NAMALWA (cell line): ENCODE data around the gene GAS7.
"Not testable (repeated sequence)": the region's sequence is repeated elsewhere in the genome, so short reads cannot be mapped to it uniquely, and the experiment has no call there.

Experiments used
- DNase-seq: peaks from one replicate; pipeline ENCODE4 v3.0.0-alpha.2; 2015; ENCODE audit warnings: low spot score

The GAS7 gene

GRCh38 chr17:10072556-10073425 lies 125.6 kb downstream of the GAS7 start:
- no peak for DNase-seq

- no peak for DNase-seq
Observed at GRCh38 chr17:10072086-10072485, 126.3 kb downstream of the GAS7 start.

DNA sequence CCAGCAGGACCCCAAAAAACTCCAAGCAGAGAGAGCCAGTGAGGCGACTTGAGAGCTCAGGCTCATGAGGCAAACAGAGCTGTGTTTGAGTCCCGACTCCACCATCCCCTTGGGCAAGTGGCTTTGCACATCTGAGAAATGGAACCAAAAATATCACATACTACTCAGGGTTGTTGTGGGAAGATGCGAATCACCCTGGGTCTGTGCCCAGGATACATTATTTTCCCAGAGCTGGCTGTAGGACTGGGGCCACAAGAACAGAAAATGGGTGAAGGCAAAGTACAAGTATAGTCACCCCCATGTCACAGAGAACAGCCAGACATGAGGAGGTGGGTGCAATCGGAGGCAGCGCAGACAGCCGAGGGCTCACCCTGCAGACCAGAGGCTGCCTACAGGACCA lies 127.3 kb downstream of the GAS7 start:
- no peak for DNase-seq

GRCh38 chr17:10070690-10071089 lies 127.7 kb downstream of the GAS7 start:
- DNase-seq, result no peak

DNA sequence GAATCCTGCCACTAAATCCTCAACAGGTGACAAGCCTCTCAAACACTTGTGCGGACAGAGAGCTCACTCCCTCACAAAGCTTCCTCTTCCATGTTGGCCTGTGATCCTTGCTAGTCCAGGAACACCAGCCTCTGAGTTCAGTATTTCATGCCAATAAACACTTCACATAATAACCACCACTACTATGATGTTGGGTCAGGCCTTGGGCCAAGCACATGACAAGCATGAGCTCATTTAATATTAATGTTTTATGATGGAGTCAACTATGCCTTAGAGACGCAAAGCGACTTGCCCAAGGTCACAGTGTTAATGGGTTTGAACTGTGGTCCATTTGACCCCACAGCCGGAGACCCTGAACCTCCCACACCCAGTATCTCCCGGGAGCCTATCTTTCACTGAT lies 129.1 kb downstream of the GAS7 start:
- DNase-seq, result no peak

DNA sequence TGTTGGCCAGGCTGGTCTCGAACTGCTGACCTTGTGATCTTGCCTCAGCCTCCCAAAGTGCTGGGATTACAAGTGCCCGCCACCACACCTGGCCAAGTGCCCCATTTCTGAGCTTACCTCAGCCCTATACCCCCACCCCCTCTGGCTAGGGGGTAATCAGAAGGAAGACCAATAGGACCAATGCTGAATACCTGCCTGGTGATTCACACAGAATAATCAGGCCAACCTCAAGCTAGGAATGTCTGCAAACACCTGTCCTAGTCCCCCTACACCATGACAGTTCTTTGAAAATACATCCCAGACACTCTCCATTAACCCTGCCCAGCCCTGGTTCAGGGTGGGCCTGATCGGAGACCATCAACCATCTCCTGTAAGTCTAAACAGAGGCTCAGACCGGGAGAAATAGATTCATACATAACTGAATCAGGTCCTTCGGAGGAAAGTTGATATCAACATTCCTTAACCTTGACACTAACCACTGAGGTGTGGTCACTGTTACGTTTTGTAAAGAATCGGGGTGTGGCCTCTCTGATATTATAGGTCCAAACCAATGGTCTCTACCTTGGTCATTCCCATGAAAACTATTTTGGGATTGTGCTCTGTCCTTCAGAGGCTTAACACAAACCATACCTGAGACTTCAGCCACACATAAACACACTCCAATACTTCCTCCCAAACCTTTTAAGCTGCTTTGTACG lies 130.8 kb downstream of the GAS7 start:
- DNase-seq, result no peak

DNA sequence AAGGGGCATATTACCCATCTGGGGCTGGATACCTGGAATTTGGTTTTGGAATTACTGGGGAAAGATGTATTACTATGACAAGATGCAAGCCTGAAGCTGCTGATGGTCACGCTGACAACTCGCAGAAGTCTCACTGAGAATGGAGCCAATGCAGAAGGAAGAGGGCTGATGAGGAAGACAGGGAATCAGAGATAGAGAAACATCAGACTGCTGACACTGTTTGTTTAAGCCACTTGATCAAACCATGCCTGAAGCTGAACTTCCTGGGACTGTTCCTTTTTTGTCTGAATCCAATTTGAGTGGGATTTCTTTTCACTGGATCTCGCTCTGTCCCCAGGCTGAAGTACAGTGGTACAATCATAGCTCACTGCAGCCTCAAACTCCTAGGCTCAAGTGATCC lies 133.9 kb downstream of the GAS7 start:
- DNase-seq, result no peak

- DNase-seq, result no peak
Observed at GRCh38 chr17:10063730-10064241, 134.6 kb downstream of the GAS7 start.

GRCh38 chr17:10062691-10063385 lies 135.6 kb downstream of the GAS7 start:
- no peak for DNase-seq

- DNase-seq, result no peak
Observed at GRCh38 chr17:10061111-10061845, 137.1 kb downstream of the GAS7 start.

GRCh38 chr17:10060526-10060925 lies 137.9 kb downstream of the GAS7 start:
- DNase-seq, result no peak

DNA sequence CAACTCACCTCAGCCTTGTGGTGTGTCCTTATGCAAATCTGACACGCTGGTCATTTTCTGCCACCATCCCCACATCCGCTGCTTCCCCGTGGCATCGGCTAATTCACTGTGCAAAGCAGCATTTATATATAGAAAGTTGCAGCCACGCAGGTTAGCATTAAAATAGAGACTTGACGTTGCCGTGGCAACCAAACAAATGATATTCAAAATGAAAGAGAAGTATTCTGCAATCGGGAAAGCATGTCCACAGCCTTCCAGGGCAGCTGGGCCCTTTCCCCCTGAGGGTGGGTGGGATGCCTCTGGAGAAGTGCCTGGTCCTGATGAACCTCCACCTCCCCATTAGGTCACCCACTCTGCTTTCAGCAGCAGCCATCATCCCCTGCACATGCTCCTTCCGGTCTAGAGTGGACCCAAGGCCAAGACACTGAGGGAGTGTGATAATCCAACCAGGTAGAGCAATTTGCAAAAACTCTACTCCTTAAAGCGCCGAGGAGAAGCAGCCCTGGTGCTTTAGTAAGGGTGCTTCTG lies 138.7 kb downstream of the GAS7 start:
- peak; percentile 67 for DNase-seq

GRCh38 chr17:10058921-10059683 lies 139.3 kb downstream of the GAS7 start:
- no peak for DNase-seq

DNA sequence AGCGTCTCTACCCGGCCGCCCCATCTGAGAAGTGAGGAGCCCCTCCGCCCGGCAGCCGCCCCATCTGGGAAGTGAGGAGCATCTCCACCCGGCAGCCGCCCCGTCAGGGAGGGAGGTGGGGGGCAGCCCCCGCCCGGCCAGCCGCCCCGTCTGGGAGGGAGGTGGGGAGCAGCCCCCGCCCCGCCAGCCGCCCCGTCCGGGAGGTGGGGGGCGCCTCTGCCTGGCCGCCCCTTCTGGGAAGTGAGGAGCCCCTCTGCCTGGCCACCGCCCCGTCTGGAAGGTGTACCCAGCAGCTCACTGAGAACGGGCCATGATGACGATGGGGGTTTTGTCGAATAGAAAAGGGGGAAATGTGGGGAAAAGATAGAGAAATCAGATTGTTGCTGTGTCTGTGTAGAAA lies 140.9 kb downstream of the GAS7 start:
- DNase-seq, result not testable (repeated sequence)

DNA sequence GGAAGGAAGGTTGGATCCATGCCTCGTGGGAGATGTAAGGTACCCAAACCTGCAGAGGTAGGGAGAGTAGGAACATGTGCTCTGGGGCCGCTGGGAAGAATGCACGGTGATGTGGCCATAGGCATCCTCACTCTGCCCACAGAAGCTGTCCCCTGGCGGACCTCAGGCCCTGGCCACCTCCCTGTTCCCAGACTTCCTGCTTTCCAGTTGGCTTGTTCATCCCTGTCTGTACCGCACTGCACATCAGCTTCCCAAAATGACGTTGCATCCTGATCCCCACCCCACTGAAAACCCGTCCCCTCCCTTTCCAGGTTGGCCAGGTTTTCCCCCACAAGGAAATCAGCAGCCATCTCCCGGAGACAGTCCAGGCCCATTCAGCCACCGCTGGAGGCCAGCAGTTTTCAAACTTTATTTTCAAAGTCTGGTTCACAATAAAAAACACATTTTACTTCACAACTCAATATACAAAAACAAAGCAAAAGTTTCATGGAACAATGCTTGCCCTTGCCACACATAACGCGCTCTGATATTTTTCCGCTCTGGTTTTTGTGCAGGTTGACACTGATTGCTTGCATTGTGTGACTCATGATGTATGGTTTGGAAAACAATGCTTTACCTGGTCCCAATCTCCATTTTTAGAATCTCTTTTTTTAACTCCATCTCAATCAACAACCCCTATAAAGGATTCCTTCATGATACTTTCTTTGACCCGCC lies 143.0 kb downstream of the GAS7 start:
- no peak for DNase-seq

DNA sequence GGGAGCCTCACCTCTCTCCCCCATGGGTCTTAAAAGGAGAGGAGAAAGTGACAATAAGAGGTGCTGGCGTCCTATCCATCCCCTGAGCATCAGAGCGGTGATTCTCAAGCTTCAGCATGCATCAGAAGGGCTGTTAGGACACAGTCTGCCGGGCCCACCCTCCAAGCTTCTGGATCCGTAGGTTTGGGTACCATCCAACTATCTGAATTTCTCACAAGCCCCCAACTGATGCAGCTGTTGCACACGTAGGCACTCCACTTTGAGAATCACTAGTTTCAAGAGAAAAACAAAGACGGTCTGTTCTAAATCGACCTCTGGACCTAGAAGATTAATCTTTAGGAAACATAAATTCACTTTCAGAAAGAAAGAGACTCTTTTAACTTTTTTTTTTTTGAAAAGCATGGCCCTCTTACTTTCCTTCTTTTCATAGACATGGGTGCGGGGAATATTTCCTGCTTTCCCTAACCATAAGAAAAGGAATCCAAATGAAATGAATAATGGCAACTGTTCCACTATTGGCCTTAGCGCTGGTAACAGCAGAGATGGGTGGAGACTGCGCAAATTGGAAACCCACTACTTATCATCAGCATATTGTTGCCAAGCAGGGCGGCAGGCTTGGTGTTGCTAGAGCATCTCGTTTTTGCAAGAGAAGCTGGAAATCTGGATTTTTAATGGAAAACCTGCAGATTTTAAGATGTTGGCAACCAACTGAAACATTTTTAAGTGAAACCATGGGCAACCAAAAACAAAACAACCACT lies 144.4 kb downstream of the GAS7 start:
- no peak for DNase-seq

DNA sequence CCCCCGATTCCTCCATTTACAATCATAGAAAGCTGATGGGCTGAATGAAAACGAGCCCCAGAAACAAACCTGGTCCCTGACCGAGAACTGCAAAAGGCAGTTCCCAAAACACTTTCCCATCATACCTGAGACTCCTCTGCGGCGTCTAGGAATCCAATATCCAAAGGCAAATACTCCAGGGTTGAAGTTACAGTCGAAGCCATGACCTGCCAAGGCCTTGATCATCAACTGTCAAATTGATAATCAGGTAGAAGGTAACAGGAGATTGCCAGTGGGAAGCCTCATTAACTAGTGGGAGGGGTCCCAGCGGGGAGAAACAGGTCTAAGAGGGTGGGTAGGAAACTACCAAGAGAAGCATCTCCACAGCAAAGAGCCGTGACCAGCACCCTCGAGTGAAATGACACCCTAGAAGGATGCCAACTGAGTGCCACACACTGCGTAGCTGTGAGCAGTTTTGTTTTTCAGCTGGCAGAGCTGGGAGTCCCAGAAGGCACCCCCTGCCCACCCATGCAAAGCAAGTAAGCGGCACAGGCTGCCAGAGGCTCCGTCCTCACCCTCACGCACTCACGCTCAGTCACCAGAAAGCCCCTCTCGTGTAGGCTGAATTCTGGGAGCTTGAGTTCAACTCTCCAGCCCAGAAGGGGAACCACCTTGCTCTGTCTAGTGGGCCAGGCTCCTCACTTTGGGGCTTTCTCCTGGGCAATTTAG lies 146.1 kb downstream of the GAS7 start:
- DNase-seq, result no peak

DNA sequence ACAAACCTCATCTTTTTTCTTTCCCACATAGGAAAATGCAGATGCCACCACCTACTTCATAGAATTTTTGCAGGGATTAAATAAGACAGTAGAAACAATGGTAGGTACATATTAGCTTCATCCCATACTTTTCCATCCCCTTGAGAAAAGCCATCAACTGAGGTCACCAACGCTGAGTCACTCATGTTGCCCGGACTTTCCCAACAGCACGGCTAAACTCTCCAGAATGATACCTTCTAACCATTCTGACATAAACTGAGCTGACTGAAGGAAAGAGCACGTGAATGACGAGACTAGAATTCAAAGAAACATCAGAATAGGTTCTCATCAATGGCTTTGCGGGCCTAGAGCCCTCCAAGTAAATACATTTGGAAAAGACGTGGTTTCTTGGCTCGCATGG lies 147.3 kb downstream of the GAS7 start:
- no peak for DNase-seq

- no peak for DNase-seq
Observed at GRCh38 chr17:10050597-10051101, 147.8 kb downstream of the GAS7 start.
